ENCODE measurements around the gene MAOB.

The MAOB gene

DNA sequence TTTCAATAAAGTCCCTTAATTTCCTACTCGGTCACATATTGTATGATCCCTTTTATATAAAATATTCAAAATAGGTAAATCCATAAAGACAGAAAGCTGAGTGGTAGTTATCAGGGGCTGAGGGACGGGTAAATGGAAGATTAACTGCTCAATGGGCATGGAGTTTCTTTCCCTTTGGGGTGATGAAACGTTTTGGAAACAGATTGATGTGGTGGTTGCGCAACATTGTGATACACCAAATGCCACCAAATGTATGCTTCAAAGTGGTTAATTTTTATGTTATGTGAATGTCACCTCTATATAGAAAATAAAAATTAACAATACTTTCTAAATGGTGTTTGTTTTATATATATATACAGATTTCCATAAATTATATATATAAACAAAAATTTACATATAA, 15.0 kb upstream of the MAOB start:
- Histone ChIP-seq H3F3A (ENCODE audit: control insufficient read depth, insufficient read depth) (no peaks in the 10 kb centered on the region), H3K4me1 (ENCODE audit: control insufficient read depth, low read length) (no peaks in the 10 kb centered on the region), H3K27me3 (ENCODE audit: control insufficient read depth, low read length) (no peaks in the 10 kb centered on the region), H3K36me3 (ENCODE audit: control insufficient read depth, low read length) (no peaks in the 10 kb centered on the region), H3K9me3 (ENCODE audit: control insufficient read depth, insufficient read depth, low read length) (no peaks in the 10 kb centered on the region), H3K4me3 (ENCODE audit: low read length) (no peak overlapping the region), H3K9me2 (replicated peaks; ENCODE audit: control insufficient read depth, low read length) (no peaks in the 10 kb centered on the region), H3K27ac (ENCODE audit: low read depth, low read length) (no peak overlapping the region), H4K20me1 (ENCODE audit: control insufficient read depth, insufficient read depth, low read depth, low read length) (no peaks in the 10 kb centered on the region), H3K4me2 (ENCODE audit: low read length) (no peak overlapping the region), H3K79me2 (ENCODE audit: control insufficient read depth, low read length) (no peaks in the 10 kb centered on the region)
- no peak for TF ChIP-seq EZH2phosphoT487 (IDR thresholded peaks at IDR 0.05; ENCODE audit: borderline replicate concordance, low read length)
- TF ChIP-seq, protein P1, sequence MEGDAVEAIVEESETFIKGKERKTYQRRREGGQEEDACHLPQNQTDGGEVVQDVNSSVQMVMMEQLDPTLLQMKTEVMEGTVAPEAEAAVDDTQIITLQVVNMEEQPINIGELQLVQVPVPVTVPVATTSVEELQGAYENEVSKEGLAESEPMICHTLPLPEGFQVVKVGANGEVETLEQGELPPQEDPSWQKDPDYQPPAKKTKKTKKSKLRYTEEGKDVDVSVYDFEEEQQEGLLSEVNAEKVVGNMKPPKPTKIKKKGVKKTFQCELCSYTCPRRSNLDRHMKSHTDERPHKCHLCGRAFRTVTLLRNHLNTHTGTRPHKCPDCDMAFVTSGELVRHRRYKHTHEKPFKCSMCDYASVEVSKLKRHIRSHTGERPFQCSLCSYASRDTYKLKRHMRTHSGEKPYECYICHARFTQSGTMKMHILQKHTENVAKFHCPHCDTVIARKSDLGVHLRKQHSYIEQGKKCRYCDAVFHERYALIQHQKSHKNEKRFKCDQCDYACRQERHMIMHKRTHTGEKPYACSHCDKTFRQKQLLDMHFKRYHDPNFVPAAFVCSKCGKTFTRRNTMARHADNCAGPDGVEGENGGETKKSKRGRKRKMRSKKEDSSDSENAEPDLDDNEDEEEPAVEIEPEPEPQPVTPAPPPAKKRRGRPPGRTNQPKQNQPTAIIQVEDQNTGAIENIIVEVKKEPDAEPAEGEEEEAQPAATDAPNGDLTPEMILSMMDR (IDR thresholded peaks at IDR 0.05; ENCODE audit: low read depth, low read length, poor library complexity, severe bottlenecking) = no peak

DNA sequence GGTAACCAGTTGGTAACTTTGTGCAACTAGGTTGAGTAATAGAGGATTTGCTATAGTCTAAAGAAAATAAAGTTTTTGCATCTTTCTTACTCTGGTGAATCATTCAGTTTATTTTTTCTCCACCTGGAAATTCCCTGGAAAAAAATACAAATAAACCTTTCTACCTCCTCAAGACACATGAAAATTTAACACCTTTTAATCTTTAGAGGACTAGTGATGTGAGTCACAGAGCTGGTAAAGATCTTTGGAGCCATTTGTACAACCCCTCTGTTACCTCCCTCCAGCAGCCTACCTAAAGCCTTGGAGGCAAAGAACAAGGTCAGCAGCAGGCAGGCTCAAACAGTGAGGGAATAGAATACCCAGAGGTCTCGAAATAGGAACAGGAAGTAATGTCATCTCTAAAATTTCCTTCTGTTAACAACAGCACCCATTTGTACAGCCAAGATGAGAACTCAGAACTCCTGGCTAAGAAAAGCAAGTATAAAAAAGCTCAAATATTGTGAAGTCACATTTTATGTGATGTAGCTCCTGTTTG, 10.2 kb upstream of the MAOB start:
- Histone ChIP-seq H4K20me1 (ENCODE audit: control insufficient read depth, insufficient read depth, low read depth, low read length) (no peaks in the 10 kb centered on the region), H3K9me2 (replicated peaks; ENCODE audit: control insufficient read depth, low read length) (no peaks in the 10 kb centered on the region), H3K4me3 (ENCODE audit: low read length) (no peak overlapping the region), H3K27me3 (ENCODE audit: control insufficient read depth, low read length) (no peaks in the 10 kb centered on the region), H3K79me2 (ENCODE audit: control insufficient read depth, low read length) (no peaks in the 10 kb centered on the region), H3K9me3 (ENCODE audit: control insufficient read depth, insufficient read depth, low read length) (no peaks in the 10 kb centered on the region), H3K27ac (ENCODE audit: low read depth, low read length) (no peak overlapping the region), H3K36me3 (ENCODE audit: control insufficient read depth, low read length) (no peaks in the 10 kb centered on the region), H3K4me1 (ENCODE audit: control insufficient read depth, low read length) (no peaks in the 10 kb centered on the region), H3K4me2 (ENCODE audit: low read length) (no peak overlapping the region), H3F3A (ENCODE audit: control insufficient read depth, insufficient read depth) (no peaks in the 10 kb centered on the region)
- TF ChIP-seq, protein P1 (IDR thresholded peaks at IDR 0.05; ENCODE audit: low read depth, low read length, poor library complexity, severe bottlenecking) = no peak
- TF ChIP-seq EZH2phosphoT487 (IDR thresholded peaks at IDR 0.05; ENCODE audit: borderline replicate concordance, low read length) = no peak

DNA sequence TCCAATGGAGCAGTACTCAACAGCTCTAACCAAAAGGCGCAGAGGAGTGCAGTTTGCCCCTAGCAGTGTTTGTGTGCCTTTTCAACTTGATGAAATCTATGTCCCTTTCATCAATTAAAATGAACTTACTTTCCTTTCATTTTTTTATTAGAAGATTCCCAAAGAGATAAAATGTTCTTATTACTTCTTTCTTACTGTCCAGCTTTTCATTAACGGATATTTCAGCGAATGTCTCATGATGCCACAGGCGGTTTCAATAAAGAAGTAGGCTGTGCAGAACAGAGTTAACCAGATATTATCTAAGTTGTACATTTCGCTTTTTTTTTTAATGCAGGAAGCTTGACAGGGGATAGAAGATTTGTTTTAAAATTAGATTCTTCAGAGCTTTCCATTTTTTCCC, 3.4 kb upstream of the MAOB start:
- no peak overlapping the region for H3K4me2 ChIP-seq (ENCODE audit: low read length)
- H3K27ac ChIP-seq (ENCODE audit: low read depth, low read length) = no peak overlapping the region
- H3K79me2 ChIP-seq (ENCODE audit: control insufficient read depth, low read length) = no peaks in the 10 kb centered on the region
- TF ChIP-seq, protein P1 (IDR thresholded peaks at IDR 0.05; ENCODE audit: low read depth, low read length, poor library complexity, severe bottlenecking) = no peak
- no peak for TF ChIP-seq EZH2phosphoT487 (IDR thresholded peaks at IDR 0.05; ENCODE audit: borderline replicate concordance, low read length)
- no peaks in the 10 kb centered on the region for H4K20me1 ChIP-seq (ENCODE audit: control insufficient read depth, insufficient read depth, low read depth, low read length)
- H3K9me3 ChIP-seq (ENCODE audit: control insufficient read depth, insufficient read depth, low read length) = no peaks in the 10 kb centered on the region
- H3K36me3 ChIP-seq (ENCODE audit: control insufficient read depth, low read length) = no peaks in the 10 kb centered on the region
- no peaks in the 10 kb centered on the region for H3K9me2 ChIP-seq (replicated peaks; ENCODE audit: control insufficient read depth, low read length)
- H3F3A ChIP-seq (ENCODE audit: control insufficient read depth, insufficient read depth) = no peaks in the 10 kb centered on the region
- no peaks in the 10 kb centered on the region for H3K27me3 ChIP-seq (ENCODE audit: control insufficient read depth, low read length)
- H3K4me3 ChIP-seq (ENCODE audit: low read length) = no peak overlapping the region
- no peaks in the 10 kb centered on the region for H3K4me1 ChIP-seq (ENCODE audit: control insufficient read depth, low read length)

All from DOHH2 (cell line).